K562 (cell line): Measurements from ENCODE around the gene LRRC61. TPM values are rescaled to one million over a fixed set of nuclear protein-coding genes. Genes with fewer than 3 reads are reported as not detected.

ENCODE experiments used
- FOXA3 ChIP-seq, 2 experiments: fragments of 450-650 bp in 1 of 2; sonication (generic) in 1 of 2; formaldehyde crosslinking; IDR thresholded peaks in 1 of 2; conservative IDR thresholded peaks in 1 of 2; 2 replicates each; pipeline versions ENCODE4 v1.4.0 to v1.8.0; 2020 to 2022; ENCODE audit warnings: mild to moderate bottlenecking in 2 of 2, missing genetic modification reagents in 1 of 2
- KLF10 ChIP-seq: fragments of 250-450 bp; sonication (Bioruptor Pico); IDR thresholded peaks from 2 replicates; pipeline ENCODE4 v1.6.1; 2021; ENCODE audit warnings: matching md5 sums
- MXI1 ChIP-seq: IDR thresholded peaks from 2 replicates; pipeline ENCODE4 v1.6.1; 2011; ENCODE audit warnings: low read depth, mild to moderate bottlenecking, improper control_type of control experiment, low read length
- NFXL1 ChIP-seq: fragments of 450-650 bp; formaldehyde crosslinking; IDR thresholded peaks from 2 replicates; pipeline ENCODE4 v1.4.0; 2021; ENCODE audit warnings: mild to moderate bottlenecking
- POLR2H ChIP-seq: IDR thresholded peaks from 2 replicates; pipeline ENCODE4 v1.6.1; 2016; ENCODE audit warnings: missing genetic modification characterization, low read depth, mild to moderate bottlenecking, control low read depth, missing compliant biosample characterization, moderate library complexity
- RREB1 ChIP-seq: fragments of 250-450 bp; sonication (Bioruptor Pico); IDR thresholded peaks from 2 replicates; pipeline ENCODE4 v1.4.0; 2020
- SMAD4 ChIP-seq: fragments of 250-450 bp; sonication (Bioruptor Pico); conservative IDR thresholded peaks from 2 replicates; pipeline ENCODE4 v1.8.0; 2021; ENCODE audit warnings: inconsistent platforms, mild to moderate bottlenecking, moderate library complexity
- SMARCE1 ChIP-seq: fragments of 450-650 bp; IDR thresholded peaks from 2 replicates; pipeline ENCODE4 v1.7.1; 2016; ENCODE audit warnings: mild to moderate bottlenecking
- ZC3H11A ChIP-seq: IDR thresholded peaks from 2 replicates; pipeline ENCODE4 v1.6.1; 2012; ENCODE audit warnings: low read depth, low read length, improper control_type of control experiment
- ZFX ChIP-seq: sonication (generic); formaldehyde crosslinking; IDR thresholded peaks from 2 replicates; pipeline ENCODE4 v1.8.0; 2022; ENCODE audit warnings: mild to moderate bottlenecking, missing genetic modification reagents, moderate library complexity
- ZNF445 ChIP-seq: fragments of 250-450 bp; sonication (Bioruptor Pico); IDR thresholded peaks from 2 replicates; pipeline ENCODE4 v1.4.0; 2020; ENCODE audit warnings: low read depth, mild to moderate bottlenecking, moderate library complexity
- polyA plus RNA-seq, 8 experiments: library from polyadenylated mRNA; depleted of rRNA in 4 of 8; stranded (reverse) in 5 of 8; unstranded in 3 of 8; fragments of >200 nt; fragmentation: Nextera tagmentation in 2 of 8; fragmentation: Illumina TruSeq in 1 of 8; extraction: Ambion mirVana in 2 of 8; extraction: Trizol in 1 of 8; gene quantifications; 2 replicates each; pipeline versions ENCODE4 v1.2.1 to v1.2.3, GENCODE V29; 2011 to 2014; ENCODE audit warnings: inconsistent platforms in 1 of 8, missing spikeins in 1 of 8
- total RNA-seq, 7 experiments: library from RNA; depleted of rRNA in 6 of 7; stranded (reverse); fragments of >200 nt in 6 of 7; fragmentation: Illumina TruSeq in 2 of 7; extraction: Trizol in 2 of 7; gene quantifications; 2 replicates each; pipeline versions ENCODE4 v1.2.1 to v1.2.3, GENCODE V29; 2011 to 2021; ENCODE audit warnings: low replicate concordance in 1 of 7
- TF ChIP-seq, protein P1 (sequence below): sonication (generic); formaldehyde crosslinking; IDR thresholded peaks from 2 replicates; pipeline ENCODE4 v1.8.1; 2022; ENCODE audit warnings: missing genetic modification reagents

The LRRC61 gene
- total and polyA plus RNA-seq, 9 of the 15 experiments (the other 6 are each of a cell fraction or from before 2014, with no cell fraction given): 1.3 to 55.2 (median 35.2) TPM

DNA sequence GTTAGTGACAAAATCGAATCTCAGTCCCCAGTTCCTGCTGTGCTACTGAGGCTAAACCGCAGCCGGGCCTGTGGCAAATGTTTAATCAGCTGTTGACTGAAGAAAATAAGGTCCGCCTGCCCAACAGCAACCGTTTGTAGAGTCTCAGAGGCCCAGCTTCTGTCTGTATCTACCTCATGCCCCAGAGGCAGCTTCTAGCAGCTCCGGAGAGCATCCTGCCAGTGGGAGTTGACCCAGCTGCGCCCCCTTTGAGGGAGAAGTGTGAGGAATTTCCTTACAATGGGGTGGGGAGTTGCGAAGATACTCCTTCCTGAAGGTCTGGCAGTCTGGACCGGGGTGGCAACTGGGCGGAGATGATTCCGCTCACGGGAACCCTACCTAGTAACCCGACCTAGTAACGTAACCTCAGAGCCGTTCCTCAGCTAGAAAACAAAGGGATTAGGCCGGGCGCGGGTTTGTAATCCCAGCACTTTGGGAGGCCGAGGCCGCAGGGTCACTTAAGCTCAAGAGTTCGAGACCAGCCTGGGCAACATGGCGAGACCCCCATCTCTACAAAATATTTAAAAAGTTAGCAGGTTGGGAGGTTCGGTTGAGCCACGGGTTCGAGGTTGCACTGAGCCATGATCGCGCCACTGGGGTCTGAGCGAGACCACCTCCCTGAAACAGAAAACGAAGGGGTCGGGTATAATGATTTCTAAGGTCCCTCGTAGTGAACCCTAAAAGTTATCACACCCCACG, 55.1 kb downstream of the LRRC61 start (continued):
- TF ChIP-seq ZFX (CRISPR knock-in tag): no peak
- TF ChIP-seq ZNF445 (CRISPR knock-in tag): no peak
- 0 out of 2 replicates have a peak, but pooled peaks have one; percentile 9 for TF ChIP-seq MXI1
- TF ChIP-seq ZC3H11A: no peak
- no peak for TF ChIP-seq SMAD4 (CRISPR knock-in tag)
- peak in 1 of 2 experiments; percentile 37; a peak in 1 of 4 replicates for TF ChIP-seq FOXA3 (CRISPR knock-in tag; conservative IDR thresholded peaks at IDR 0.05 in 1 of 2, IDR thresholded peaks at IDR 0.05 in 1 of 2)
- no peak for TF ChIP-seq KLF10 (CRISPR knock-in tag)
- TF ChIP-seq, protein P1, sequence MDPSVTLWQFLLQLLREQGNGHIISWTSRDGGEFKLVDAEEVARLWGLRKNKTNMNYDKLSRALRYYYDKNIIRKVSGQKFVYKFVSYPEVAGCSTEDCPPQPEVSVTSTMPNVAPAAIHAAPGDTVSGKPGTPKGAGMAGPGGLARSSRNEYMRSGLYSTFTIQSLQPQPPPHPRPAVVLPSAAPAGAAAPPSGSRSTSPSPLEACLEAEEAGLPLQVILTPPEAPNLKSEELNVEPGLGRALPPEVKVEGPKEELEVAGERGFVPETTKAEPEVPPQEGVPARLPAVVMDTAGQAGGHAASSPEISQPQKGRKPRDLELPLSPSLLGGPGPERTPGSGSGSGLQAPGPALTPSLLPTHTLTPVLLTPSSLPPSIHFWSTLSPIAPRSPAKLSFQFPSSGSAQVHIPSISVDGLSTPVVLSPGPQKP: no peak
- TF ChIP-seq POLR2H: no peak
- TF ChIP-seq NFXL1 (CRISPR knock-in tag): no peak
- TF ChIP-seq SMARCE1: 0 out of 2 replicates have a peak, but pooled peaks have one; percentile 42
- TF ChIP-seq RREB1: no peak
